Measurements from ENCODE around the gene TBC1D8B.

TBC1D8B gene

DNA sequence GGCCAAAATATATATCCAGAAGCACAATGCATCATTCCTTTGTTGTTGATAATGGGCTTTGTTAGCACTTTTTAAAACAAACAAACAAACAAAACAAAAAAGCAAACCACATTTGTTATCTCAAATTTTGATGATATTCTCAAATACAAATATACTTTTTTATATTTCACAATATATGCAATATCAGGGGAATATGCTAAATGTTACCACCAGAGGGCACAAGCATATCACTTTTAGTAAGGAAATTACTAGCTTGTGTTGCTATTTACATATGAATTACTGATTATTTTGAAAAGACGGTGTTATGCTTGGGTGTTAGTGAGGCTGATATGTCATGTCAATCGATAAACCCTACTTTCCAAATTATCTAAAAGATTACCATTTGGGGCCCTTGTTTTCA lies 71.6 kb downstream of the TBC1D8B start:
- no peaks in the 10 kb centered on the region for H3K9me3 Mint-ChIP-seq
- no peak overlapping the region for H3K4me3 Mint-ChIP-seq
- DNase-seq: no peak
- H3K4me1 Mint-ChIP-seq (ENCODE audit: low read depth): no peaks in the 10 kb centered on the region
- no peak overlapping the region for H3K27ac Mint-ChIP-seq
- no peaks in the 10 kb centered on the region for H3K36me3 Mint-ChIP-seq (ENCODE audit: low read depth)
- peaks cover 47% of the 10 kb centered on the region for H3K27me3 Mint-ChIP-seq

- Mint-ChIP-seq H3K36me3 (ENCODE audit: low read depth) (no peaks in the 10 kb centered on the region), H3K27ac (no peak overlapping the region), H3K27me3 (peaks cover 57% of the 10 kb centered on the region), H3K4me3 (no peak overlapping the region), H3K4me1 (ENCODE audit: low read depth) (no peaks in the 10 kb centered on the region), H3K9me3 (no peaks in the 10 kb centered on the region)
- no peak for DNase-seq
Measured at GRCh38 chrX:106875151-106875550, 72.7 kb downstream of the TBC1D8B start.

- Mint-ChIP-seq H3K4me3 (no peak overlapping the region), H3K36me3 (ENCODE audit: low read depth) (no peaks in the 10 kb centered on the region), H3K4me1 (ENCODE audit: low read depth) (no peaks in the 10 kb centered on the region), H3K9me3 (no peaks in the 10 kb centered on the region), H3K27me3 (peaks cover 74% of the 10 kb centered on the region), H3K27ac (no peak overlapping the region)
- DNase-seq: no peak
Measured at GRCh38 chrX:106889468-106889867, 87.0 kb downstream of the TBC1D8B start.

GRCh38 chrX:106891762-106892460 lies 89.4 kb downstream of the TBC1D8B start:
- H3K27ac Mint-ChIP-seq: no peak overlapping the region
- no peaks in the 10 kb centered on the region for H3K4me1 Mint-ChIP-seq (ENCODE audit: low read depth)
- H3K4me3 Mint-ChIP-seq: no peak overlapping the region
- H3K27me3 Mint-ChIP-seq: peaks cover 76% of the 10 kb centered on the region
- no peaks in the 10 kb centered on the region for H3K9me3 Mint-ChIP-seq
- no peaks in the 10 kb centered on the region for H3K36me3 Mint-ChIP-seq (ENCODE audit: low read depth)
- DNase-seq: no peak

DNA sequence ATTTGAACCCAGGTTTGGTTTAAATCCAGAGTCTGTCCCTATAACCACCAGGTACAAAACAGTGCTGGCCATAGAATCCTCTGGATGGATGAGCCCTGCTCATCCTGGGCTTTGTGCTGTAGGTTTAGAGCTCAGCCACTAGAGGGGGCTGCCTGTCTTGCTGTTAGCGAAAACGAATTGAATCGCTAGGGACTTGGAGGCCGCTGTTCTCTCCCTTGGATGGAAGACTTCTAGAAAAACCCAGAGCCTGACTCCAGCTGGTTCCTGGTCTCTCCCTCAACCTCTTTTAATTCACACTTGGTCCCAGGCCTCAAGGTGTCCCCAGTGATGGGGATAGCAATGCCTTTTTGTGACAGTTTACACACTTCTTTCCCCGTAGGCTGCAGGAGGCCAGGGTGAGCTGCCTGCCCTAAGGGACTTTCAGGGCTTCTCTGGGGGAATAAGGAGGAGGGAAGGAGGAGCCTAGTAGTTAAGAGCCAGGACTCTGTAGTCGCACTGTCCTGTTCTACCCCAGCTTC lies 92.0 kb downstream of the TBC1D8B start:
- H3K36me3 Mint-ChIP-seq (ENCODE audit: low read depth): no peaks in the 10 kb centered on the region
- no peak overlapping the region for H3K4me3 Mint-ChIP-seq
- no peak overlapping the region for H3K27ac Mint-ChIP-seq
- H3K27me3 Mint-ChIP-seq: peaks cover 60% of the 10 kb centered on the region
- DNase-seq: peak; percentile 53
- no peaks in the 10 kb centered on the region for H3K9me3 Mint-ChIP-seq
- no peaks in the 10 kb centered on the region for H3K4me1 Mint-ChIP-seq (ENCODE audit: low read depth)

DNA sequence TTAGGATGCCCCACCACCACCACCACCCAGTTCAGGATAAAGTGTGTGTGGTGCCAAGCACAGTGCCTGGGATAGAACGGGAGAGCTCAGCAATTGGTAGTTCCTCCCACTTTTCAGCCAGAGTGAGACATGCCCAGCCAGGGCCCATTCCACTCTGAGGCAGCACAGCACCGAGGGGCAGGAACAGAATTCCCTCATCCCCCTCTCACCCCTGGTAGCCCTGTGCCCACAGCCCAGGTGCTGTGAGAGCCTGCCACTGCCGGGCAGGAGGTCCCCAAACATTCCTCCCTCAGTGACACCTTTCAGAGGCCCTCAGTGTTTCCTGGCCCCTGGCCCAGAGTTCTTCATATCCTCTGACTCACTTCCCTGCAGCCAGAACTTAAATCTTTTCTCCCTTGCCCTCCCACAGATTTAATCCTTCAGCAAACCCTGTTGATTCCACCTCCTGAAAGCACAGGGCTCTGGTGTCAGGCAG lies 92.5 kb downstream of the TBC1D8B start:
- Mint-ChIP-seq H3K36me3 (ENCODE audit: low read depth) (no peaks in the 10 kb centered on the region), H3K4me3 (no peak overlapping the region), H3K27ac (no peak overlapping the region), H3K9me3 (no peaks in the 10 kb centered on the region), H3K4me1 (ENCODE audit: low read depth) (no peaks in the 10 kb centered on the region), H3K27me3 (peaks cover 55% of the 10 kb centered on the region)
- no peak for DNase-seq

GRCh38 chrX:106897259-106897658 lies 94.8 kb downstream of the TBC1D8B start:
- Mint-ChIP-seq H3K27me3 (peaks cover 36% of the 10 kb centered on the region), H3K36me3 (ENCODE audit: low read depth) (no peaks in the 10 kb centered on the region), H3K9me3 (no peaks in the 10 kb centered on the region), H3K4me3 (no peak overlapping the region), H3K27ac (no peak overlapping the region), H3K4me1 (ENCODE audit: low read depth) (no peaks in the 10 kb centered on the region)
- DNase-seq: no peak

- DNase-seq: no peak
Measured at GRCh38 chrX:106898462-106898861, 96.0 kb downstream of the TBC1D8B start.

GRCh38 chrX:106899276-106899675 lies 96.8 kb downstream of the TBC1D8B start:
- Mint-ChIP-seq H3K27me3 (peaks cover 18% of the 10 kb centered on the region), H3K9me3 (no peaks in the 10 kb centered on the region), H3K27ac (no peak overlapping the region), H3K4me1 (ENCODE audit: low read depth) (no peaks in the 10 kb centered on the region), H3K4me3 (no peak overlapping the region), H3K36me3 (ENCODE audit: low read depth) (no peaks in the 10 kb centered on the region)
- no peak for DNase-seq

More at GRCh38 chrX:106898462-106898861, 96.0 kb downstream of the TBC1D8B start:
- Mint-ChIP-seq H3K27ac (no peak overlapping the region), H3K27me3 (peaks cover 24% of the 10 kb centered on the region), H3K4me1 (ENCODE audit: low read depth) (no peaks in the 10 kb centered on the region), H3K4me3 (no peak overlapping the region), H3K36me3 (ENCODE audit: low read depth) (no peaks in the 10 kb centered on the region), H3K9me3 (no peaks in the 10 kb centered on the region)

DNA sequence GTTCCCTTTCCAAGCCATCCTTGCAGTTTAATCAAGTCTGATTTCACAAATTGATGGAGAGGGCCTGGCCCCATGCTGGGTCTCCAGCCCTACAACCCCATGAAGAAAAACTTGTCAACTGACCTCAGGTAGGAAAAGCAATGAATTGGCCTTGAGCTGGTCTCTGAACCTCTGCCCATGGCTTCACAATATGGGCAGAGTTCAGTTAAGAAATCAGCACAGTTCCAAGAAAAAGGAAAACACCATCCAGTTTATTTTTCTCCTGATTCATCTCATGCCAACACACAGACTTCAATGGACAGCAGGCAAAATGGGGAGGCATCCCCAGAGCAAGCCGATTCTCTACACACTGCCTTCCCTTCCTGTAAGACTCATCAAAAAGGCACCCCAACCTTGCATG lies 97.4 kb downstream of the TBC1D8B start:
- no peak for DNase-seq
- Mint-ChIP-seq H3K4me1 (ENCODE audit: low read depth) (no peaks in the 10 kb centered on the region), H3K27ac (no peak overlapping the region), H3K4me3 (no peak overlapping the region), H3K27me3 (peaks cover 16% of the 10 kb centered on the region), H3K36me3 (ENCODE audit: low read depth) (no peaks in the 10 kb centered on the region), H3K9me3 (no peaks in the 10 kb centered on the region)

DNA sequence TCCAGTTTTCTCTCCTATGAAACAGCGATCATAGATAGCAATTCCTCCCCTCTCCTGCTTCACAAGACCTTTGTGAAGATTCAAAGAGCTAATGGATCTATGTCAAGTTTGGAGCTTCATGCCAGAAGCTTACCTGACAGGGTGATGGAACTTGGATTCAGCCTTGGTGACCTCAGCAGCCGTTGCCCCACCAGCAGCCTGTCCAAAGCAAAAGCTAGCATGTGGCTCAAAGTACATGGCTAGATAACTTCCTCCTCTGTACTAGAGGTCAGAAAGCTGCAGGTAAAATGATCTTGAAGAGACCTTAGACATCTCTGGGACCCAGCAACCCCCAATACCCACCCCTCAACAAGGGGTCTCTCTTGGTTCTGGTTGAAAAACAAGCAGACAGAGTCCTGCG lies 98.9 kb downstream of the TBC1D8B start:
- peaks cover 7% of the 10 kb centered on the region for H3K27me3 Mint-ChIP-seq
- H3K27ac Mint-ChIP-seq: no peak overlapping the region
- DNase-seq: no peak
- H3K9me3 Mint-ChIP-seq: no peaks in the 10 kb centered on the region
- H3K36me3 Mint-ChIP-seq (ENCODE audit: low read depth): no peaks in the 10 kb centered on the region
- no peaks in the 10 kb centered on the region for H3K4me1 Mint-ChIP-seq (ENCODE audit: low read depth)
- no peak overlapping the region for H3K4me3 Mint-ChIP-seq

- Mint-ChIP-seq H3K36me3 (ENCODE audit: low read depth) (no peaks in the 10 kb centered on the region), H3K27ac (no peak overlapping the region), H3K4me1 (ENCODE audit: low read depth) (no peaks in the 10 kb centered on the region), H3K9me3 (no peaks in the 10 kb centered on the region), H3K4me3 (no peak overlapping the region), H3K27me3 (peaks cover 5% of the 10 kb centered on the region)
- DNase-seq: no peak
Measured at GRCh38 chrX:106901781-106902219, 99.3 kb downstream of the TBC1D8B start.

DNA sequence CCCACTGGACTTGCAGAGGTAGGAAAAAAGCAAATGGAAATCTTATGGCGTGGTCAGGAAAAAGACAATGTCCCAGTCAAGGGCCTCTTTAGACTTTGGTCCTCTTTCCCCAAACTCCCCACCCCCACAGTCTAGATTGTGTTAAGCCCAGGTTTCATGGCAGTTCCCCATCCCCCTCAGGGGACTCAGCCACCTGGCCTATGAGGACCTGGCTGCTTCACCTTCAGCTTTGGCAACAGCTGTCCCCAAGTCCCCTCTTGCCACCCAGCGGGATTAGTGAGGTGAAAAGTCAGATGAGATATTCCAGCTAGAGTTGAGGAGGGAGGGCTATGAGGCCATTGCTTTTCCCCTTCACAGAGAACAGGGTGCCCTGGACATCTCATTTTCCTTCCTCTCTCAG lies 100.2 kb downstream of the TBC1D8B start:
- no peaks in the 10 kb centered on the region for H3K27me3 Mint-ChIP-seq
- no peak overlapping the region for H3K27ac Mint-ChIP-seq
- no peaks in the 10 kb centered on the region for H3K9me3 Mint-ChIP-seq
- no peaks in the 10 kb centered on the region for H3K36me3 Mint-ChIP-seq (ENCODE audit: low read depth)
- DNase-seq: no peak
- H3K4me1 Mint-ChIP-seq (ENCODE audit: low read depth): no peaks in the 10 kb centered on the region
- H3K4me3 Mint-ChIP-seq: no peak overlapping the region

DNA sequence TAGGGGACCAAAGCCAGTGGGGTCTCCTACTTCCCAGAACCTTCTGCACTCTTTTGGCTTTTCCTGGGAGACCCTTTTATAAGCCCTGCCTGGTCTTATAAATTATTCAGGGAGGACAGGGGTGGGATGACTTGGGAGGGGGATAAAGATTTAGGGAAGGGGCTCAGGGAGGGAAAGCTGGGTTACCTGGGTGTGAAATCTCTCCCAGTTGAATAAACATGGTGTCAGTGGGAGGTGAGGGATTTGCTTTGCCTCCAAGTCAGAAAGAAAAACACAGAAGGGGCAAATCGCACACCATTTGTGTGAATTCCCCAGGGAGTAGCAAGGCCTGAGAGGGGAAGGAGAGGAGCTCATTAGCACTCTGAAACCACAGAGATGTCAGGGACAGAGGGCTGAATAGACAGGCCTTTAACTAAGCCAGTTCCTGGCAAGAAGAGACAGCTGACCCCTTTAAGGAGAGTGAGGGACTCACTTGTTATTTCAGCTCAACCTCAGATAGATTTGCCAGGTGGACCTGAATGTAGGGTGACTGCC lies 100.9 kb downstream of the TBC1D8B start, which contains the start of gene RIPPLY1:
Gene RIPPLY1, minus strand, starts transcription at position 51 of the 534 bp plus-strand sequence. CDS start 54 bp downstream, outside the sequence.
- Mint-ChIP-seq H3K36me3 (ENCODE audit: low read depth) (no peaks in the 10 kb centered on the region), H3K27ac (no peak within 1 kb of the TSS), H3K4me3 (no peak within 1 kb of the TSS), H3K9me3 (no peaks in the 10 kb centered on the region), H3K4me1 (ENCODE audit: low read depth) (no peaks in the 10 kb centered on the region), H3K27me3 (no peaks in the 10 kb centered on the region)
- DNase-seq: no peak

GRCh38 chrX:106903856-106904528 lies 101.5 kb downstream of the TBC1D8B start:
- Mint-ChIP-seq H3K9me3 (no peaks in the 10 kb centered on the region), H3K4me3 (no peak overlapping the region), H3K27me3 (peaks cover 3% of the 10 kb centered on the region), H3K27ac (no peak overlapping the region), H3K4me1 (ENCODE audit: low read depth) (no peaks in the 10 kb centered on the region), H3K36me3 (ENCODE audit: low read depth) (no peaks in the 10 kb centered on the region)
- DNase-seq: no peak

Data from activated T-cell treated with anti-CD3 and anti-CD28 coated beads, Interleukin-2, amount 50 U/mL, for 24 hours (primary cell).